SK-N-SH (cell line): ENCODE measurements around the gene PREB. TPM values are rescaled to one million over a fixed set of nuclear protein-coding genes. Genes with fewer than 3 reads are reported as not detected.

Source experiments
- ELF1 ChIP-seq: IDR thresholded peaks from 2 replicates; pipeline ENCODE4 v1.4.0; 2012
- EP300 ChIP-seq, 2 experiments: IDR thresholded peaks; 2 replicates each; pipeline versions ENCODE4 v1.4.0 to v1.6.1; 2012; ENCODE audit warnings: borderline replicate concordance in 1 of 2, low read depth in 1 of 2, low read length in 1 of 2
- EZH2phosphoT487 ChIP-seq: fragments of 200-600 bp; sonication (generic); IDR thresholded peaks from 2 replicates; pipeline ENCODE4 v1.6.1; 2017; ENCODE audit warnings: low read depth, mixed run types, mild to moderate bottlenecking, antibody characterized with exemption, moderate library complexity, borderline replicate concordance
- FOSL2 ChIP-seq: IDR thresholded peaks from 2 replicates; pipeline ENCODE4 v1.4.0; 2012; ENCODE audit warnings: low read depth, mild to moderate bottlenecking, moderate library complexity, borderline replicate concordance
- GABPA ChIP-seq: IDR thresholded peaks from 2 replicates; pipeline ENCODE4 v1.4.0; 2012; ENCODE audit warnings: low read depth, mild to moderate bottlenecking
- GATA2 ChIP-seq: sonication (generic); formaldehyde crosslinking; IDR thresholded peaks from 2 replicates; pipeline ENCODE4 v1.5.0; 2020; ENCODE audit warnings: mild to moderate bottlenecking, missing genetic modification reagents
- IRF3 ChIP-seq: fragments of 150-350 bp; IDR thresholded peaks from 2 replicates; pipeline ENCODE4 v1.6.1; 2016; ENCODE audit warnings: mild to moderate bottlenecking, low read depth, low read length
- MEF2A ChIP-seq: IDR thresholded peaks from 2 replicates; pipeline ENCODE4 v1.4.0; 2012; ENCODE audit warnings: low read depth, borderline replicate concordance
- NFIC ChIP-seq: IDR thresholded peaks from 2 replicates; pipeline ENCODE4 v1.4.0; 2012; ENCODE audit warnings: borderline replicate concordance
- NRF1 ChIP-seq: IDR thresholded peaks from 2 replicates; pipeline ENCODE4 v1.6.1; 2012; ENCODE audit warnings: low read depth, mild to moderate bottlenecking, low read length
- PBX3 ChIP-seq: IDR thresholded peaks from 2 replicates; pipeline ENCODE4; 2012
- RAD21 ChIP-seq: IDR thresholded peaks from 2 replicates; pipeline ENCODE4 v1.6.1; 2012; ENCODE audit warnings: mild to moderate bottlenecking, low read length
- RCOR1 ChIP-seq: fragments of 150-350 bp; IDR thresholded peaks from 2 replicates; pipeline ENCODE4 v1.6.1; 2017; ENCODE audit warnings: antibody characterized with exemption, low read length
- REST ChIP-seq: IDR thresholded peaks from 2 replicates; pipeline ENCODE4 v1.6.1; 2012; ENCODE audit warnings: mild to moderate bottlenecking, low read depth, low read length, moderate library complexity
- SIN3A ChIP-seq: IDR thresholded peaks from 2 replicates; pipeline ENCODE4 v1.6.1; 2012; ENCODE audit warnings: low read depth, mild to moderate bottlenecking, low read length, moderate library complexity, borderline replicate concordance
- TAF1 ChIP-seq: IDR thresholded peaks from 2 replicates; pipeline ENCODE4 v1.6.1; 2012; ENCODE audit warnings: low read depth, mild to moderate bottlenecking, low read length, moderate library complexity, borderline replicate concordance
- TCF12 ChIP-seq: IDR thresholded peaks from 2 replicates; pipeline ENCODE4 v1.4.0; 2012
- TEAD4 ChIP-seq: IDR thresholded peaks from 2 replicates; pipeline ENCODE4 v1.4.0; 2012; ENCODE audit warnings: mild to moderate bottlenecking, borderline replicate concordance; ENCODE audit not compliant: insufficient read depth
- YY1 ChIP-seq: IDR thresholded peaks from 2 replicates; pipeline ENCODE4 v1.4.0; 2012; ENCODE audit warnings: low read depth, mild to moderate bottlenecking
- polyA plus RNA-seq, 3 experiments: library from polyadenylated mRNA; depleted of rRNA; stranded (reverse); fragments of >200 nt; gene quantifications; 2 replicates each; pipeline ENCODE4 v1.2.3, GENCODE V29; 2012
- TF ChIP-seq, protein P1 (sequence below): IDR thresholded peaks from 2 replicates; pipeline ENCODE4 v1.4.0; 2012; ENCODE audit warnings: low read depth, borderline replicate concordance
- TF ChIP-seq, protein P2 (sequence below): IDR thresholded peaks from 2 replicates; pipeline ENCODE4 v1.4.0; 2012; ENCODE audit warnings: low read depth, borderline replicate concordance

The PREB gene
- polyA plus RNA-seq, 1 of the 3 experiments (the other 2 are of a cell fraction), result 47.9 TPM

DNA sequence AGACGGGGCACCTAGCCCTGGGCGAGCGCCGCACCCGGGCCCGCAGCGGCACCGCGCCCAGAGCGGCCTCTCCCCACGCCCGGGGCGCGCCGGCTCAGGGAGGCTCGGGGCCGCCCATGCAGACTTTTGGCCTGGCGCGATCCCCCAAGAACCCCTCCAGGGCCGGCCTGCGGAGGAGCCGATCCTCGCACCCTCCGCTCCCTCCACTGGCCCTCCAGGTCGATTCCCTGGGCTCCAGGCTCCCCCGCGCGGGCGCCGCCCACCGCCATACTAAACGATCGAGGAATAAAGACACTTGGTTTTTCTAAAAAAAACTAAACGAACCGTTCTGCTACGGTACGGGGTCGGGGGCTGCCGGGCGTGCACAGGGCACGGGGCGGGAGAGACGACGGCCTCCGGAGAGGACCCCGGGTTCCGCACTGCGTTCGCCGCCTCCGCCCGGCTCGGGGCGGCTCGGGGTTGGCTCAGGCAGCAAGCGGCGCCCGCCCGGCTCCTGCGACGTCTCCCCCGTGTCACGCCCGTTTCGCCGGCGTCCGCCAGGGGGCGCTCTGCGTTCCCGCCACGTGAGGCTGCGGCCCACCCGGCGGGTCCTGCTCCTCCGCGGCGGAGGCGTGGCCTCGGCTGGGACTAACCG, 48.2 kb downstream of the PREB start (continued):
- TF ChIP-seq IRF3 (no peak), TEAD4 (no peak), SIN3A (peak; percentile 94; the same call in 1 of the 2 replicates), YY1 (0 out of 2 replicates have a peak, but pooled peaks have one; percentile 44), TAF1 (peak; percentile 69; the same call in 1 of the 2 replicates), MEF2A (no peak), EZH2phosphoT487 (no peak), PBX3 (peak; percentile 67), RAD21 (peak; percentile 52), NRF1 (no peak), EP300 (IDR thresholded peaks at IDR 0.05; ENCODE audit: borderline replicate concordance in 1 of 2, low read depth in 1 of 2, low read length in 1 of 2) (peak in 1 of 2 experiments; percentile 42; a peak in 1 of 4 replicates), GABPA (no peak), REST (0 out of 2 replicates have a peak, but pooled peaks have one; percentile 50), NFIC (0 out of 2 replicates have a peak, but pooled peaks have one; percentile 21), GATA2 (no peak), TCF12 (peak; percentile 48; the same call in 1 of the 2 replicates), RCOR1 (0 out of 2 replicates have a peak, but pooled peaks have one; percentile 21), FOSL2 (no peak), ELF1 (peak; percentile 52; the same call in 1 of the 2 replicates)
- TF ChIP-seq, protein P1, sequence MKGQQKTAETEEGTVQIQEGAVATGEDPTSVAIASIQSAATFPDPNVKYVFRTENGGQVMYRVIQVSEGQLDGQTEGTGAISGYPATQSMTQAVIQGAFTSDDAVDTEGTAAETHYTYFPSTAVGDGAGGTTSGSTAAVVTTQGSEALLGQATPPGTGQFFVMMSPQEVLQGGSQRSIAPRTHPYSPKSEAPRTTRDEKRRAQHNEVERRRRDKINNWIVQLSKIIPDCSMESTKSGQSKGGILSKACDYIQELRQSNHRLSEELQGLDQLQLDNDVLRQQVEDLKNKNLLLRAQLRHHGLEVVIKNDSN, result peak; percentile 79; the same call in 1 of the 2 replicates
- TF ChIP-seq, protein P2, sequence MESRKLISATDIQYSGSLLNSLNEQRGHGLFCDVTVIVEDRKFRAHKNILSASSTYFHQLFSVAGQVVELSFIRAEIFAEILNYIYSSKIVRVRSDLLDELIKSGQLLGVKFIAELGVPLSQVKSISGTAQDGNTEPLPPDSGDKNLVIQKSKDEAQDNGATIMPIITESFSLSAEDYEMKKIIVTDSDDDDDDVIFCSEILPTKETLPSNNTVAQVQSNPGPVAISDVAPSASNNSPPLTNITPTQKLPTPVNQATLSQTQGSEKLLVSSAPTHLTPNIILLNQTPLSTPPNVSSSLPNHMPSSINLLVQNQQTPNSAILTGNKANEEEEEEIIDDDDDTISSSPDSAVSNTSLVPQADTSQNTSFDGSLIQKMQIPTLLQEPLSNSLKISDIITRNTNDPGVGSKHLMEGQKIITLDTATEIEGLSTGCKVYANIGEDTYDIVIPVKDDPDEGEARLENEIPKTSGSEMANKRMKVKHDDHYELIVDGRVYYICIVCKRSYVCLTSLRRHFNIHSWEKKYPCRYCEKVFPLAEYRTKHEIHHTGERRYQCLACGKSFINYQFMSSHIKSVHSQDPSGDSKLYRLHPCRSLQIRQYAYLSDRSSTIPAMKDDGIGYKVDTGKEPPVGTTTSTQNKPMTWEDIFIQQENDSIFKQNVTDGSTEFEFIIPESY, result peak; percentile 76; the same call in 1 of the 2 replicates
- TF ChIP-seq, all 33 proteins: peak for 21
